NCI-H1930 (cell line): ENCODE measurements around the gene UNC93A.
"Not testable (repeated sequence)": the region's sequence is repeated elsewhere in the genome, so short reads cannot be mapped to it uniquely, and the experiment has no call there.

ENCODE experiments used
- DNase-seq, 2 experiments: peaks; one replicate each; lab custom pipeline; 2025; lab: John Stamatoyannopoulos, UW

The UNC93A gene

DNA sequence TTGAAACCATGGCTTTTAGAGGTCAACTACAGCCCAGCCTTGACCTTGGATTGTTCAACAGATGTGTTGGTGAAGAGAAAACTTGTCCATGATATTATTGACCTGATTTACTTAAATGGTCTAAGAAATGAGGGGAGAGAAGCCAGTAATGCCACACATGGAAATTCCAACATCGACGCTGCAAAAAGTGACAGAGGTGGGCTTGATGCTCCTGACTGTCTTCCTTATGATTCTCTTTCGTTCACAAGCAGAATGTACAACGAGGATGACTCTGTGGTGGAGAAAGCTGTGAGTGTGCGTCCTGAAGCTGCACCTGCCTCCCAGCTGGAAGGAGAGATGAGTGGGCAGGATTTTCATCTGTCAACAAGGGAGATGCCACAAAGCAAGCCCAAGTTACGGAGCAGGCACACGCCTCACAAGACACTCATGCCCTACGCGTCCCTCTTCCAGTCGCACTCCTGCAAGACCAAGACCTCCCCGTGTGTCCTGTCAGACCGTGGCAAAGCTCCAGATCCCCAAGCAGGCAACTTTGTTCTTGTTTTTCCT is 50.0 kb downstream of the UNC93A start:
- DNase-seq, result no peak

GRCh38 chr6:167341665-167342655 is 50.8 kb downstream of the UNC93A start:
- DNase-seq, result peak; percentile 1 to 6

DNA sequence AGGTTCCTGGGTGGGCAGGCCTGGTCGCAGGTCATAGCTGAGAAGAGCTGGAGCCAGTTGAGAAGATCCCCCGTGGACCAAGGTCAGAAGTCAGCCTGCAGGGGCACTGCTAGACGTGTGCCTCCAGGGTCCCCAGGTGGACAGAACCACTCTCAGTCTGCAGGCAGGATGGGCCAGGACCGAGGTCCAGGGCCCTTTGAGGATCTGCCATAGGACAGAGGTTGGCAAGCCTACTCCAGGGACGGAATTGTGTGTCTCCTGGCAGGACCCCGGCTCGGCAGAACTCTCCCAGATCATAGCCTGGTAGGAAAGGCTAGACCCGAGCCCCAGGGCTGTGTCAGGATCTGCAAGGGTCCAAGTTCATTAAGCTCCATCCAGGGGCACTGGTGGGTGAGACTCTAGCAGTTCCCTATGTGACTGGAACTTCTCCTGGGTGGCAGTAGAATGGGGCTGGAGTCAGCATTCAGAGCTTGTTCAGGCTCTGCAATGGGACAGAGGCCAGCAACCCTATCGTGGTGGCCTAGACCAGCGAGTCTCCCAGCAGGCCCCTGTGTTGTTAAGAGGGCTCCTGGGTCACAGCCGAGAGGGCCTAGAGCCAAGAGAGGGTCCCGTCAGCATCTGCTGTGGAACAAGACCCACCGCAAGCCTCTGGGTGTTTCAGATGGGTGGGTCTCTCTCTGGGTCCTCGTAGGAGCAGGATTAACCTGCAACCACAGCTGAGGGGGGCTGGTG is 51.9 kb downstream of the UNC93A start:
- no peak for DNase-seq

GRCh38 chr6:167345348-167345747 is 54.2 kb downstream of the UNC93A start:
- DNase-seq, result no peak

DNA sequence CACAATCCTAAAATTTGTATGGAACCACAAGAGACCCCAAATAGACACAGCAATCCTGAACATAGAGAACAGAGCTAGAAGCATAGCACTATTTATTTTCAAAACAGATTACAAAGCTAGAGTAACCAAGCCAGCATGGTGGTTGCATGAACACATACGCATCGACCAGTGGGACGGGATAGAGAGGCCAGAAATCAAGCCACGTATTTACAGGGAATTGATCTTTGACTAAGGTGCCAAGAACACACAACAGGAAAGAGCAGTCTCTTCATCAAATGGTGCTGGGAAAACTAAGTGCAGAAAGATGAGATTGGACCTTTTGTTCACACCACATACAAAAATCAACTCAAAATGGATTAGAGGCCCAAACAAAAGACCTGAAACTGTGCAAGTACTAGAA is 54.8 kb downstream of the UNC93A start:
- DNase-seq, result no peak

DNA sequence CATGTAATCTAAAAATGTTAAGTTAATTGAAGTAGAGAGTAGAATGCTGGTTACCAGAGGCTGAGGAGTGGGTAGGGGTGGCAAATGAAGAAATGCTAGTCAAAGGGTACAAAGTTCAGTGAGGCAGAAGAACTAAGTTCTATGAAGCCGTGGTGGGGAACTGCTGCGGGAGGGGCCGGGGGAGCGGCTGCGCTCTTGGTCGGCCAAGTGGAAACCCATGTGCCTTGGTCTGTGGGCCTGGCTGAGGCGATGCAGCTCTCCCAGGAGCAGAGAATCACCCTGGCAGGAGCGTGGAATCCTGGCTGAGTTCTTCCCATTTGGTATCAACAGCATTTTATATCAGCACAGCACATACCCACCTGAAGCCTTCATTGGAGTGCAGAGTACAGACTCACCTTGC is 56.1 kb downstream of the UNC93A start:
- DNase-seq, result no peak

DNA sequence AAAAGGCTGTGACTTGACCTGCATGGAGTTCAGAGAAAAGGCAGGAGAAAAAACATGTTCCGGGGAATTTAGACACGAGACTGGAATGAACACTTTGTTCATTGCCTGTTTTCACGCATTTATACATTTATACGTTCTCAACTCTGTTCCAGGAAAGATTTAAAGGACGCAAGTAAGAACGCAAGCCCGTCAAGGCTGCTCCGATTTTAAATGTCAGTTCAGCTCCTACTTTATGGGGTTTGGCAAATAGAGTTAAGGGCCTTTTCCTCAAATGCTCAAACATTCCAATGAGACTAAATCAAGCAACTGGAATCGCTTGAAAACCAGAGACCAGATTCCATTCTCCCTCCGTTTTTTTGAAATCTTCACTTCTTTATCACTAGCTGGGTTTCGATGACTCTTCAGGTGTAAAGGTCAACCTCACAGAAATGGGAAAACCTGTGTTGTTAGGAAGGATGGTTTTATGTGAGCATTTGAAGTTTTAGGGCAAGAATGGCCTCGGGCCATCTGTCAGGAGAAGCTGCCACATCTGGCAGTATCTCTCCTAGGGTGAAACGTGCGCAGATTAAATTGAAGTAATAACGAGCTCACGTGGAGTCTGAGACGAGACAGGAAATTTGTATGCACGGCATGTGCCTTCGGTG is 58.6 kb downstream of the UNC93A start:
- DNase-seq, result no peak

DNA sequence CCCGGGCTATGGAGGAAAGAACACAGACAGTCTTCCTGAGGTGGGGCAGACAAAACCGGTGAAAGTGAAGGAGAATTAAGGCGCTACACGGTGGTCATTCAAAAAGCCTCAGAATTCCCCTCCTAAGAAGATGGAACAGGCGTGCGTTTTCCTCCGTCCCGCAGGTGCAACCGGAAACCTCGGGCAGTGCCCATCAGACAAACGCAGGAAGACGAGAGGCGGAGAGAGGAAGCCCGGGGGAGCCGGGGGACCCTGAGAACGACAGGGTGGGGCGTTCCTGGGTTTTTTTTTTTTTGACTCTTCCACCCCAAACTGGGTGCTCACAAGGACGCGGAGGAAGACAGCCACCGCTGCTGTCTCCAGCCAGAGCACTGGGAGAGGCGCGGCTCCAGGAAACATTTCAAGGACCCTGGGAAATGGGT is 59.2 kb downstream of the UNC93A start:
- no peak for DNase-seq

GRCh38 chr6:167350731-167351655 is 59.9 kb downstream of the UNC93A start:
- peak; percentile 59 for DNase-seq

DNA sequence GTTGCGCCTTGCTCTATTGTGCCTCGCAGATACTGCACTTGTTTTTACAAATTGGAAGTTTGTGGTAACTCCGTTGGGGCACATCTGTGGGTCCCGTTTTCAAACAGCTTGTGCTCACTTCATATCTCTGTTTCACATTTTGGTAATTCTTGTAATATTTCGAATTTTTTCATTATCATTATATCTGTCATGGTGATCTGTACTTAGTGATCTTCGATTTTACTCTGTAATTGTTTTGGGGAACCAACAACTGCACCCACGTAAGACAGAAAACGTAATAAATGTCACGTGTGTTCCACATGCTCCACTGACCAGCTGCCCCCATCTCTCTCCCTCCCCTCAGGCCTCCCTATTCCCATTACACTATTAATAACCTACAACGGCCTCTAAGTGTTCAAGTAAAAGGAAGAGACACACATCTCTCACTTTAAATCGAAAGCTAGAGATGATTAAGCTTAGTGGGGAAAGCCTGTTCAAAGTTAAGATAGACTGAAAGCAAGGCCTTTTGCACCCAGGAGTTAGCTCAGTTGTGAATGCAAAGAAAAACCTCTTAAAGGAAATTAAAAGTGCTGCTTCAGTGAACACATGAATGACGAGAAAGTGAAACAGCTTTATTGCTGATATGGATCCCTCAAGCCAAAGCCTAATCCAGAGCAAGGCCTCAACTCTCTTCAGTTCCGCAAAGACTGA is 60.7 kb downstream of the UNC93A start:
- DNase-seq, result no peak

GRCh38 chr6:167356874-167357273 is 65.8 kb downstream of the UNC93A start:
- DNase-seq, result no peak

DNA sequence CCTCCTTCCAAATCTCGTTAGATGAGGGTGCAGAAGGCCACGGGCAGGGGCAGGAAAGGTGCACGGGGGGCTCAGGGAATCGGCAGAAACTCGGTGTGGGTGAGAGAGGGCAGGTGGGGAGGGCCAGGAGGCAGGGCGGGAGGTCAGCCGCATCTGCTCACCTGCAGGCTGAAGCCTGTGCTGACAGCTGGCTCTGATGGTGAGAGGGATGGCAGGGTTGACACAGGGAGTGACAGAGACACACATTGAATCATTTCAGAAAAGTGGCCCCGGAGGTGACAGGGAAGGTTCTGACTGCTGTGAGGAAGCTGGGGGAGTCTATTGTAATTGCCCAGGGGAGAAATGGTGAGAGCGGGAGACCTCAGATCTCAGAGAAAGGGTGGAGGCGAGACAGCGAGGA is 67.3 kb downstream of the UNC93A start:
- not testable (repeated sequence) for DNase-seq

- not testable (repeated sequence) for DNase-seq
These were observed 70.1 kb downstream of the UNC93A start for GRCh38 chr6:167361170-167361569.
